HG03175 (cell line): ENCODE results near the gene ROR2.

ENCODE experiments used
- ATAC-seq: cut with Tn5 transposase; IDR thresholded peaks from one replicate; pipeline ENCODE4 v1.9.1; 2021; ENCODE audit warnings: mild to moderate bottlenecking, moderate library complexity; ENCODE audit not compliant: unreplicated experiment

The ROR2 gene

DNA sequence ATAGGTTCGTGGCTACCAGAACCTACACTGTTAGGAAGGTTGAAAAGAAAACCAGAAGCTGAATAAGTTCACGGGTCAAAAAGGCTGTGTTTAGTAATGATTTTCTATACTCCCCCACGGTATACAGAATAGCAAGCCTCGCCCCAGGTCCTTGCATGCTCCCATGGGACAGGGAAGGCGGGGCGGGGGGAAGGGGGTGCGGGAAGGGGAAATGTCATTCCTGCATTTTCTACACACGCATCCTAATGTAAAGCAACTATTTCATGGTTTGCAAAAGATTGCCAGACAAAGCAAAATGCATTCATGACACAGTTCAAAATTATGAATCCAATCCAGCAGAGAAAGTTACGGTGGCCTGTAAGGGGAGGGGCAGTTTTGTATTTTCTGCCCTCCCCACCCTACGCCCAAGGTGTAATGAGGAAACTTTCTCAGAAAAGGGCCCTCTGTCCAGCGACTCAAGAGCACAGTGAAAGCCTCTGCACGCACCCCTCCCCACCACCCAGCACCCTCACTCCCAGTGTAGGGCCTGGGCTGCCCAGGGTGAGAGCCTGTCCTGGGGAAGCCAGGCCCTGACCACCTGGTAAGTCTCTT, 105.2 kb downstream of the ROR2 start:
- no peak for ATAC-seq

DNA sequence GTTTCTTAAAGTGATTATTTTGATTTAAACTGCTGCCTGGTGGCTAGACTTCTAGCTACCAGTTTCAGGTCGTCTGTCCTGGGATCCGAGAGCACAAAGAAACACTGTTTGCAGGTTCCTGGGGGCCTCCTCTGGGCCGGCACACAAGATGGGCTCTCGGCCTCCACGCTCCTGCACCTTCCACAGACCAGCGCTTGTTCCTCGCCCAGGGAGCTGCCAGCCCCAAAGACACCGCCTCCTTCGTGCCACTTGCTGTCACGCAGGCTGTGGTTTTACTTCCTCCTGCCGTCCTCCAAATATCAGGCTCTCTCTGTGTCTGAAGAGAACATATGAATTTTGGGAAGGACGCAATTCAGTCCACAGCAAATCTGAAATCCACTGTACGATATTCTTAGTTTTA, 105.8 kb downstream of the ROR2 start:
- ATAC-seq = no peak

- ATAC-seq = no peak
Observed at GRCh38 chr9:91843623-91844148, 106.3 kb downstream of the ROR2 start.

- ATAC-seq = no peak
Observed at GRCh38 chr9:91843093-91843492, 106.9 kb downstream of the ROR2 start.

- no peak for ATAC-seq
Observed at GRCh38 chr9:91842358-91843049, 107.5 kb downstream of the ROR2 start.

- no peak for ATAC-seq
Observed at GRCh38 chr9:91841591-91841990, 108.4 kb downstream of the ROR2 start.

GRCh38 chr9:91840882-91841281, 109.1 kb downstream of the ROR2 start:
- ATAC-seq = no peak

- ATAC-seq = no peak
Observed at GRCh38 chr9:91840469-91840868, 109.6 kb downstream of the ROR2 start.

DNA sequence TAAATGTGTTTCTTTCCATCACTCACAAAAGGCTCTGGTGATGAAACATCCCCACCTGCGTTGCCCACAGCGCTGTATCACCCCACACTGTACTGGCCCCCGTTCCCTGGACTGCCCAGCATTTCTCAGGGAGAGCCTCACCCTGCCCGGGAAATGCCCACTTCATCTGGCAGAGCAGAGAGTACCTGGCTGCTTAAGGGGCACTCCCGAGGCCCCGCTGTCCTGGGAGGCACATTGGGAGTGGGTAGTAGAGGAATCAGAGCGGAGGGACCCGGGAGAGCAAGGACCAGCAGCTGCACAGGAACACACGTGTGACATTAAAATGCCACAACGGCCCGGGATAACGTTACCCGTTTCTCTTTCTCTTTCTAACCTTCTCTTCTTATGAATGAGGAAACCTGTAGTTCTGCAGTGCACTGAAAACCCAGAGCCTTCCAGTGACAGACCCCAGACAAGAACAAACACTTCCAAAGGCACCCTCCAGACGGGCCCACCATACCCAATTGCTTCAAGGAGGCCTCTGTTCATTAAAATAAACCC, 110.0 kb downstream of the ROR2 start:
- ATAC-seq = peak; percentile 45

- ATAC-seq = no peak
Observed at GRCh38 chr9:91837981-91838731, 111.9 kb downstream of the ROR2 start.

GRCh38 chr9:91836515-91836914, 113.5 kb downstream of the ROR2 start:
- ATAC-seq = no peak

GRCh38 chr9:91835632-91836031, 114.4 kb downstream of the ROR2 start:
- ATAC-seq = no peak

DNA sequence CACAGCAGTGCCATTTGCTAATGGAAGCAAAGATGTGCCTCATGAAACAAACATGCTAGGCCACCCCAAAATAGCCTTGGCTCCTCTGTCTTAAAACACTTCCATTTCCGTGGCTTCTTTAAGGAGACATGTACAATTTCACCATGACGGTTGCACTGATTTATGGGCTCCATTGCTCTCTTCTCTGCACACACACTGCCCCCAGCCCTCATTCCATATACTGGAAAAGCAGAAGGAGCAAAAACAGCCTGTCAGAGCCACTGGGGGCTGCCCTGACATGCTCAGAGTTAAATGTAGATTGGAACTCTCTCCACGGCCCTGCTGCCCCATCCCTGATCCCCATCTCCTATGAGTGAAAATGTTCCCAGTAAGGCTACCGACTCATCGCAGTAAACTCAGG, 114.8 kb downstream of the ROR2 start:
- no peak for ATAC-seq

DNA sequence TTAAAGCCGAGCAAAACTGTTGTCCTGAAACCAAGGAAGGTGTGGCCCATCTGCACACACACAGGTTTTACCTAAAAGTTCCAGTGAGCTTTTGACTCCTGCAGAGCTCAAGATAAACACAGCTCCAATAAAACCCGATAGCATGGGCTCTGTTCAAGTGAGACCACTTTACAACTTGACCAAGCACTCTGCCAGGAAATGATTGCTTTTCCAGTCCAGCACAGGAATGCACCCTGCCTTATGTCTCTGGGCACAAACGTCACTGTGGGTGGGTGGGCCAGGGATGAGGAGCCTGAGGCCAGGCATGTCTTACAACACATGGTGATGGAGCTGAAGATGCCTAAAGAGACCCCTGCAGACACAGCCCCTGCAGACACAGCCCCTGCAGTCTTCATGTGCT, 115.3 kb downstream of the ROR2 start:
- ATAC-seq = no peak

DNA sequence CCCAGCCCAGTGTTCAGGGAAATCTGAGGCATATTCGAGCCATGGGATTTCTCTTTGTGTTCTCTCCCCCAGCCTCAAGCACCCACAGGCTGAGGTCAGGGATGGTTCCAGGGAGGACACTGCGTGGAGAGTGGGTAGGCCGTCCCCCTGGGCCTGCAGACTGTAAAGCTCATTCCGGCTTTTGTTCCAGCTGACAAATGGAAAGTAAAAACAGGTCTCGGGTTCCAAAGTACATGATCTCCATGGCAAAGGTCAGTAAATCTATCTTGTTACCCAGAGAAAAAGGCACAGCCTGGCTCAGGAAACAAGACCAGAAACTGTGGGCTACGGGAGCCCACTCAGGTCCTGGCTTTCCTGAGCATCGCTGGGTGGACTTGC, 116.2 kb downstream of the ROR2 start:
- ATAC-seq = no peak

DNA sequence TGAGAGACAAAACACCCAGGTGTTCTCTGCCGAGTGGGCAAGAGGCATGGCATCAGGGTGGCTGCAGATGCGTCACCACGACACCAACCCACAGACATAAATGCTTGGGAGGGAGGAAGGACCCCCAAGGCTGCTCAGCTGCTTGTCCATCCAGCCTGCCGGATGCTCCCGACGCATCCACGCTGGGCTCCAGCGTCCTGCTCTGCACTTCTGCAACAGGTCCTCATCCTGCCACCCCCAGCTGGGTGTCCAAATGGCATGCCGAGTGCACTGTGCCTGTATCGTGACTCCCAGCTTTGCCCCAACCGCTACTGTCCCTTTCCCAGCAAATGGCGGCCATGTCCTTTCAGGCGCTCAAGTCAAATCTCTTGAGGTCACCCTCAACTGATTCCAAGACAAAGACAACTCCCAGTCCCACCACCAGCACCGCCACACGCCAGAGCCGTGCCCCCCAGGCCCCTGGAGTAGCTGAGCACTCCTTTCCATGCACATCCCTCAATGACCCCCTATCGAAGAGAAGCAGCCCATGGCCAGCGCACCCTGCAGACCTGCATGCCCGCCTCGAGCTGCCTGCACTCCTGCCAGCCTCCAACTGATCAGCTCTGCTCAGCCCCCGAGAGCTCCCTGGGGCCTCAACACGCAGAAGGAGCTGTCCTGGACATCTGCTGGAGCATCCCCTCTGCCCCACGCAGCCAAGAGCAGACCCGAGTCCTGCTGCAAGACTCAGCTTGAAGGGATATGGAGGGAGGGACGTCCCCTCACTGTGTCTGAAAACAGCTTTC, 116.7 kb downstream of the ROR2 start:
- no peak for ATAC-seq

DNA sequence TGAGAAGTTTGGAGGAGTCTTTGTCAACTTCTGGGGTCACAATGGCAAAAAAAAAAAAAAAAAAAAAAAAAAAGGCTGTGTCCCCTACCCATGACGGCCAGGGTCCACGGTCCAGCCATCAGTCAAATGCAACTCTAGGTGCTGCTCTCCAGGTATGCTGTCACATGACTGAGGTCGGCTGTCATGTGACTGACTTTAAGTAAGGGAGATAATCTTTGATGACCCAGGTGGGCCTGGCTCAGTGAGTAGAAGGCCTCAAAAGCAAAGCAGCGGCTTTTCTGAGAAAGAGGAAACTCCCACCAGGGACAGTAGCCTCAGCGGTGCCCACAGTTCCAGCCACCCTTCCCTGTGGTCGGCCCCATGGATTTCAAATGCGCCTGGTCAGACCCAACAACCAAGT, 117.7 kb downstream of the ROR2 start:
- ATAC-seq = no peak

DNA sequence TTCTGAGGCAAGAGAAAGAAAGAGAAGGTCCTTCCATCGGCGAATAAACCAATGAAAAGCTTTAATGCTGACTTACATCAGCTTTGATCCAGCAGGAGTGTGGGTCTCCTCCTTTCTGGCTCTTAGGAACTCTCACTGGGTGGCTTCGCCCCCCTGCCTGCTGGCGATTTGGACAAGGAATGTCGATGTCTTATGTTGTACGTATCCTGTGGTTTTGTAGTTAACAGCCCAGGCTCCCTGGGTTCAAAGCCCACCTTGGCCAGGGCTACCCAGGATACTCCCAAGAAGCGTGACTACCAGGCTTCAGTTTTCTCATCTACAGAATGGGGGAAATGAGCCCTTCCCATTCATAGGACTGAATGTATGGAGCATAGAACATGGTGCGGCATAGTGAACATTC, 124.2 kb downstream of the ROR2 start:
- ATAC-seq = no peak

GRCh38 chr9:91825422-91825821, 124.6 kb downstream of the ROR2 start:
- ATAC-seq = no peak

DNA sequence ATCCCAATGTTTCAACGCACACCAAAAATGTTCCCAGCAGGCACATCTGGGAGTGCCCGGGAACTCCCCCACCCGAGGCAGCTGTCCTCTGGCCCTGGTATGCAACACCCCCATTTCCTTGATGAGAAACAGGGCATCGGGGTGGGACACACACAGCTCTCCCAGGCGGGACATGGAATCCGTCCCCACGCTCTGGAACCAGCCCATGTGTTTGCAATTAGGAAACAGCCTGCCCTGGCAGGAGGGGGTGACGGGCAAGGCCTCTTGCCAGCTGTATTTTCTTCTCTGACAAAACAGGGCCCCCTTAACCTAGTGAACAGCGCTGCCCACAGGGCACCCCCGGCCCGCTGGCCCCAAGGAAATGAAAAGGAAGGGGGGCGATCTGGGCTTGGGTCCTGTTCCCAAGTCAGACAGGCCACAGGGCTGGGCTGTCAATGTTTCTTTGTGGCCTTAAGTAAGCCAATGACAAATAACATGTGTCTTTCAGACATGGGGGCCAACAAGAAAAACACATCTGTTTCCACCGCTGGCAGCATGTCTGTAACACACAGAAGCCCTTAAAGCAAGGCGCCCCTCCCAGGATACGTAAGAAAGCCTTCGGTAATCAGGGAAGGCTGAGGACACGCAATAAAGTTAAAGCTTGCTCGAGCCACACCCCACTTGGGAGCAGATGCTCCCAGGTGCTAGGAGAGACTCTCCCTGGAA, 125.3 kb downstream of the ROR2 start:
- ATAC-seq = no peak
